GM18505 (cell line): Measurements from ENCODE around the gene MMD2.
"Not testable (repeated sequence)": the region's sequence is repeated elsewhere in the genome, so short reads cannot be mapped to it uniquely, and the experiment has no call there.

Experiments used
- ATAC-seq: cut with Tn5 transposase; IDR thresholded peaks from one replicate; pipeline ENCODE4 v1.9.1; 2021; ENCODE audit not compliant: unreplicated experiment
- POLR2A ChIP-seq: IDR thresholded peaks from 4 replicates; pipeline ENCODE4 v1.6.1; 2011; ENCODE audit warnings: borderline replicate concordance; ENCODE audit not compliant: insufficient read depth, insufficient read length; ENCODE audit errors: extremely low read depth

The MMD2 gene, protein sequence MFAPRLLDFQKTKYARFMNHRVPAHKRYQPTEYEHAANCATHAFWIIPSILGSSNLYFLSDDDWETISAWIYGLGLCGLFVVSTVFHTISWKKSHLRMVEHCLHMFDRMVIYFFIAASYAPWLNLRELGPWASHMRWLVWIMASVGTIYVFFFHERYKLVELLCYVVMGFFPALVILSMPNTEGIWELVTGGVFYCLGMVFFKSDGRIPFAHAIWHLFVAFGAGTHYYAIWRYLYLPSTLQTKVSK

DNA sequence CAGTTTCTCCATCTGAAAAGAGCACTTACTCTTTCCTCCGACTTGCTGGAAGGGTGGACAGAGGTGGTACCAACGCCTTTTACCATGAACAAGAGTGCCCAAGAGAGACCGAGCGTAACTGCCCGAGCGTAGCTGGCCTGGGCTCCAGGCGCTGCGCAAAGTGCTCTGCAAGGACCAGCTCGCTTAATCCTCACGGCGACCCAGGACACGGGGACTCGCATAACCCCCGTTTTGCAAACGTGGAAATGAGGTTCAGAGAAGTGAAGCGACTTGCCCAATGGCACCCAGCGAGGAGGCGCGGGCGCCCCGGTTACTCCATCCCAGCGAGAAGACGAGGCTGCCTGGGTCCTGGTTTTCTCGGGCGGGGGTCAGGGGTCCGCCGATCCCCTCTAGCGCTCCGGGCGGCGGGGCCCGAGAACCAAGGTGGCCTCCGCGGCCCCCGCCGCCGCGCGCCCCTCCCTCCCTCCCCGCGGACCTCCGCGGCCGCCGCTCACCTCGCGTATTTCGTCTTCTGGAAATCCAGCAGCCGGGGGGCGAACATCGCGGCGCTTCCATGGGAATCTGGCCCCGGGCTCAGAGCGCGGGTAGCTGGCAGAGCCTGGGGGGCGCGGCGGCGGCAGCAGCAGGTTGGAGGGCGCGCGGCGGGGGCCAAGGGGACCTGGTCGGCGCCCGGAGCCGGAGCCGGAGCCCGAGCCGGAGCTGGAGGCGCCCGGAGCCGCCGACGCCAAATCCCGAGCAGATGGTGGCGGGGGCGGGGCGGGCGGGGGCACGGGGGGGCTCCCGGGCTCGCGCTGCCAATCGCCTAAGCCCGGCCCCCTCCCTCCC is at the start of gene MMD2:
TSS of gene MMD2 (minus strand) at position 711 of the 825 bp plus-strand sequence. CDS start at position 541, 170 bp downstream.
- no peak for ATAC-seq
- no peak for TF ChIP-seq POLR2A

DNA sequence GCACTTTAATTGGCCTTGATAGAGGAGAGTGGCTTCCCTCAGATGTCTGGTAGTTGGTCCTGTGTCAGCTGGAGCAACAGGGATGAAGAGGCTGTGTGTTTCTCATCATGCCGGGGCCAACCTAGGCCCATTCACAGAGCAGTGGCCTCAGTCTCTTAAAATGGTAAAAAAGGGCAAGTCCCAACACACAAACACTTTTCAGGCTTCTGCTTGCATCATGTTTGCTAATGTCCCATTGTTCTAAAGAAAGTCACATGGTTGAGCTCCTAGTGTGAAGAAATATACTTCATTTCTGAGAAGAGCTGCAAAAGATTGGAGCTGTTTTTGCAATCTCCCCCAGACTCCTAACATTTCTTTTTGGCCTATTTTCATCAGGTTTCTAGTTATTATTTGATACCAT is 46.1 kb upstream of the MMD2 start:
- ATAC-seq: no peak
- no peak for TF ChIP-seq POLR2A

DNA sequence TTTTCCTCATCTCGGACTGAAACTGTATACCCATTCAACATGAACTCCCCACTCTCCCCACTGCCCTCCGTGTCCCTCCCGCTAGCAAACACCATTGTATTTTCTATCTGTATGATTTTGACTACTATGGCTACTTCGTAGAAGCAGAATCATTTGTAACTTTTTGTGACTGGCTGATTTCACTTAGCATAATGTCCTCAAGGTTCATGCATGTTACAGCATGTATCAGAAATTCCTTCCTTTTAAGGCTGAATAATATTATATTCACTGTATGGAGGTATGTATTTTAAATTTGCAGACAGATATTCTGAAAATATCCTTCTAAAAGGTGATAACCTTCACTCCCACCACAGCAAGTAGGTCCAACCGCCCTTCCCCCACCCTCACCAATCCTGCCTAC is 42.9 kb upstream of the MMD2 start:
- no peak for TF ChIP-seq POLR2A
- ATAC-seq: no peak

DNA sequence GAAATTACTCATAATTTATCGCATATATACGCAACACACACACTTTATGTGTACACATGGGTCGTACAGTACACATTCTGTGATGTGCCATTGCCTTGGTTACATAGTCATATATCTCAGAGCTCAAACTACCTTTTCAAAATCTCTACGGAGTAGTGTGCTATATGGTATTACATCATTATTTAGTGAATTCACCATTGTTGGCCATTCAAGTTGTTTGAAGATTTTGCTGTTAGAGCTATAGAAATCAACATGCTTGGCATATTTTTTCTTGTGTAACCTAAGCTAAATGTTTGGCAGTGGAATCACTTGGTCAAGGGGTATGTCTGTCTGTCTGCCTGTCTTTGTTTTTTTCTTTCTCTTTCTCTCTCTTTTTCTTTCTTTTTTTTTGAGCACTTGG is 42.0 kb upstream of the MMD2 start:
- TF ChIP-seq POLR2A: no peak
- no peak for ATAC-seq

DNA sequence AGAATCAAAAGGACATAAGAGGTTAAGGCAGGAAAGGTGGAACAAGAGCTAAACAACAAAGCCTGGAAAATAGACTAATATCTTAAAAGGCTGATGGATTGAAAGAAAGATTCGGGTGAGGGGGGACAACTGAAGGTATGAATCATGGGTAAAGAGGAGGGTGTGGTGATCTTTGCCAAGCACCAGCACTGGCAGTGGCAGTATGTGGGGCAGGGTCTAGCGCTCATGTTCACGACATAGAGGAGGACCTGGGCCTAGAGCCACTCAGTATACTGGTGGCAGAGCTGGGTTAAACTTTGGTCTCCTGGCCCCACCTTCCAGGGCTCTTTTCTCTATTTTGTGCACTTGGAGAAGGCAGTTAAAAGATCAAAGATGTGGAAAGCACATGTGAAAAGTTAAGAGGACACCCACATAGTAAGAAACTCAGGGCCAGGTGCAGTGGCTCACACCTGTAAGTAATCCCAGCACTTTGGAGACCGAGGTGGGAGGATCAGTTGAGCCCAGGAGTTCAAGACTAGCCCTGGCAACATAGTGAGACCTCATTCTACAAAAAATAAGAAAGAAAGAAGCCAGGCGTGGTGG is 40.5 kb upstream of the MMD2 start:
- no peak for TF ChIP-seq POLR2A

DNA sequence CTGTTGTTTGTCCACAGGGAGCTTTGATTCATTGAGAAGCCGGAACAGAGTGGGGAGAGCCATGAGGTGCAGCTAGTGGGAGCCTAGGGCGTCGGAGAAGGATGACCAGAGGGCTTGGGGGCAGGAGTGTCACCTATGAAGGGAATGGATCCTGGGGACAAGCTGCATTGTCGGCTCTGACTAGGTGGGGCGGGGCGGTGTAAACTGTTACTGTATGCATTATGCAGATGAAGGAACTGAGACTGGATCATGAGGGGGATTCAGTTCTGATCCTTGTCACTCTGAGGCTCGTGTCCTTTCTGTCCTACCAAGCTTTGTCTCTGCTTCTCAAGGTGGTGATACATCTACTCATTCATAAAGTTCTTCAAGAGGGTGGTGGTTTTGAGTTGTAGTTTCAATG is 39.9 kb upstream of the MMD2 start:
- no peak for TF ChIP-seq POLR2A
- no peak for ATAC-seq

More for the DNA sequence above, 40.5 kb upstream of the MMD2 start:
- ATAC-seq: no peak

DNA sequence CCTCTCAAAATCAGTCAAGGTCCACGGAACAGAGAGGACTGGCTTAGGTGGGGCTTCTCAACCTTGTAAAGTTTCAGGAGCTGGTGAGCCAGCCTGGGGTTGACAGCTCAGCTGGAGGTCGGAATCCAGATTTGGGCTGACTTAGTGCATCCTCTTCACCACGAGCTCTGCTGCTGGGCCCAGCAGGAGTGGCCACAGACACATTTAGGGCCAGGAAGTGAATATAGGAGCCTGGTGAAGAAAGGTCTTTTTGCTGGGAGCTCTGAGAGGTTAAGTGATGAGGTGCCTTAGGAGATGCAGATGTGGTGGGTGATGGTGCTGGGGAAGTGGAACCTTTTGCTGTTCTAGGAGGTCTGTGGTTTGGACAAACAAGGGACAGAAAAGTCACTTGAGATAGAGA is 39.3 kb upstream of the MMD2 start:
- no peak for TF ChIP-seq POLR2A
- no peak for ATAC-seq

DNA sequence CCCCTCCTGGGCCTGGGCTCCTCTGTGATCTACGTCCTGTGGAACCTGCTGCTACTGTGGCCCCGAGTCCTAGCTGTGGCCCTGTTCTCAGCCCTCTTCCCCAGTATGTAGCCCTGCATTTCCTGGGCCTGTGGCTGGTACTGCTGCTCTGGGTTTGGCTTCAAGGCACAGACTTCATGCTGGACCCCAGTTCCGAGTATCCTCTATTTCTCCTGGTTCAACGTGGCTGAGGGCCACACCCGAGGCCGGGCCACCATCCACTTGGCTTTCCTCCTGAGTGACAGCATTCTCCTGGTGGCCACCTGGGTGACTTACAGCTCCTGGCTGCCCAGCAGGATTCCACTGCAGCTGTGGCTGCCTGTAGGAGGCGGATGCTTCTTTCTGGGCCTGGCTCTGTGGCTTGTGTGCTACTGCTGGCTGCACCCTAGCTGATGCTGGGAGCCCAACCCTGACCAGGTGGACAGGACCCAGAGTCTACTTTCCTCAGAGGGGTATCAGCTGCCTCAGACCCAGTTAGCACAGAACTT is 37.8 kb upstream of the MMD2 start:
- no peak for TF ChIP-seq POLR2A
- ATAC-seq: no peak

DNA sequence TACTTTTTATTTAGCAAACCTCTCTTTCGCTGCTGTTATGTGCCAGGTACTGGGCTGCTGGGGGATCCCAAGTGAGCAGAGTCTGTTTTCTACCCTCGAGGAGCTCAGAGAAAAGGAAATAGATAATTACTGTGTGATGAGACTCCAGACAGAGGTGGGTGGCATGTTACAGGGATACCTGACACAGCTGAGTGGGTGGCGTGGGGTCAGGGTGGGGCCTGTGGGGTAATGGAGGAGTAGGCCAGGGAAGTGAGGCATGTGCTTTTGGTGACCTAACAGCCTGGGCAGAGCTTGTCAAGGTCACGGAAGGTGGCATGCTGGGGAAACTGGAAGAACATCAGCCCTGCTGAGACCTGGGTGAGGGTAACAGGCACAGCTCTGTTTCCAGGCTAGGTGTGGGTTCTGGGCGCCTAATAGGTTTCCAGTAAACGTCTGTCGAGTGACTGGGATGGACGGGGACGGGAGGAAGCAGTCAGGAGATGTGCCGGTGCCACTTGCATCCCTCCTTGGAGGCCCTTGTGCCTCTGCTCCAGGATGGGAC is 36.5 kb upstream of the MMD2 start:
- ATAC-seq: no peak
- TF ChIP-seq POLR2A: no peak

DNA sequence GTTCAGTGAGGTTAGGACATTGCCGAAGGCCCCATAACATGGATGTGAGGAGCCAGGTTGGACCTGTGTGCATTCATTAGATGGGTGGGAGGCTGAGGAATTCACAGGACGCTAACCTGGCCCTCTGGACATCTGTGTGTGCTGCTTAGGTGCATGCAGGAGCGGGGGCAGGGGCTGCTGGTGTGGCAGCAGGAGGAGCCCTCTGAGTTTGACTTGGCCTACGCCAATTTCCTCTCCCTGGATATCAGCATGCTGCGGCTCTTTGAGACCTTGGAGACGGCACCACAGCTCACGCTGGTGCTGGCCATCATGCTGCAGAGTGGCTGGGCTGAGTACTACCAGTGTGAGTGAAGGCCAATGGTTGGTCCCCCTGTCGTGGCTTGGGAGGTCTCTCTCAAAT is 34.5 kb upstream of the MMD2 start:
- ATAC-seq: no peak
- no peak for TF ChIP-seq POLR2A

DNA sequence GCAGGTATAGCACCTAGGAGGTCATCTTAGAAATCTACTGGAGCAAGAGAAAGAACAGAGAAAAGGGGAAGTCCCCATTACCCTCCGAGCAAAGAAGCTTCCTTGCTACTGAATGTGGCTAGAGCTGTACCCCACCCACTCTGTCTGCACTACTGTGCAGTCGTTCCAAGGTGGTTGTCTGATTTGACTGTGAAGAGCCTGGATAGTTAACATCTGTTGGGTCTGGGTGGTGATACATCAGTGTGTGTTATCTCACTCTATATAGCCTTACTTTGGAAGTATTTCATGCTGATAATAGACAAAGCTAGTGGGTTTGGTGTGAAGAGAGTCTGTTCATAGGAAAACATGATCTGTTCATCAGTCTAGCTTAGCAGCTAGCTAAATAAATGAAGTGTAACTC is 23.8 kb upstream of the MMD2 start:
- peak; percentile 87 for ATAC-seq

DNA sequence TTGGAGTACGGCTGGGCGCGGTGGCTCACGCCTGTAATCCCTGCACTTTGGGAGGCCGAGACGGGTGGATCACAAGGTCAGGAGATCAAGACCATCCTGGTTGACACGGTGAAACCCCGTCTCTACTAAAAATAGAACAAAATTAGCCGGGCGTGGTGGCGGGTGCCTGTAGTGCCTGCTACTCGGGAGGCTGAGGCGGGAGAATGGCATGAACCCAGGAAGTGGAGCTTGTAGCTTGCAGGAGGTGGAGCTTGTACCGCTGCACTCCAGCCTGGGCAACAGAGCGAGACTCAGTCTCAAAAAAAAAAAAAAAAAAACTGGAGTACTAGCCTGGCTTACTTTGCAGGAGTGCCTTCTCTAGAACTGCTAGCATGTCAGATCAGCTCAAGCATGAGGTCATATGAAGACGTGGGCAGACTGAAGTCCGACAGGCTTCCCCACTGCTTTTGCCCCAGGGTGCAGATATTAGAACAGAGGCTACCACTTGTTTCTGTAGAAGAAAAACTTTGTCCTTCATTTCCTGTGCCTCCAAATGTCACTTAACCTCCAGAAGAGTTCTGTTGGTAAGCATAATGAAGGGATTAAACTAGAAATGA is 22.4 kb upstream of the MMD2 start:
- ATAC-seq: not testable (repeated sequence)

DNA sequence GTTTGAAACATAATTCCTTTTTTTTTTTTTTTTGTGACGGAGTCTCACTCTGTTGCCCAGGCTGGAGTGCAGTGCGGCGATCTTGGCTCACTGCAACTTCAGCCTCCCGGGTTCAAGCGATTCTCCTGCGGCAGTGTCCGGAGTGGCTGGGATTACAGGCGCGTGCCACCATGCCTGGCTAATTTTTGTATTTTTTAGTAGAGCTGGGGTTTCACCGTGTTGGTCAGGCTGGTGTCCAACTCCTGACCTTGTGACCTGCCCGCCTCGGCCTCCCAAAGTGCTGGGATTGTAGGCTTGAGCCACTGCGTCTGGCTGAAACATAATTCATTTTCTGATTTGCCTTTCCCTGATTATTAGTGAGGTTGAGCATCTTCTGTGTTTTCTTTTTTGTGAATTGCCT is 16.6 kb upstream of the MMD2 start:
- ATAC-seq: not testable (repeated sequence)
